T-cell (primary cell): ENCODE measurements around the gene VCL. TPM values are rescaled to one million over a fixed set of nuclear protein-coding genes. Genes with fewer than 3 reads are reported as not detected.

ENCODE experiments used
- ATAC-seq, 4 experiments: fragments of 200-7000 bp in 3 of 4; fragments of 150-1000 bp in 1 of 4; cut with Tn5 transposase; replicated peaks in 1 of 4; 1 replicate in 3 of 4; 2 replicates in 1 of 4; pipeline ENCODE4 v1.10.0; 2021; ENCODE audit warnings: moderate library complexity in 3 of 4, mild to moderate bottlenecking in 2 of 4, moderate number of reproducible peaks in 1 of 4
- CTCF ChIA-PET, 2 donors: fragments of 300-600 bp; sonication (Branson Sonifier 250); formaldehyde crosslinking; loops; one replicate each; lab custom pipeline; 2022; ENCODE audit warnings: antibody characterized with exemption in 2 of 2; lab: Charles Lee
- POLR2A ChIA-PET, 2 donors: fragments of 300-600 bp; sonication (Branson Sonifier 250); formaldehyde crosslinking; loops; one replicate each; lab custom pipeline; 2022; ENCODE audit warnings: antibody characterized with exemption in 2 of 2; lab: Charles Lee
- DNase-seq, 35 experiments: peaks; one replicate each; pipeline versions ENCODE4 v3.0.0 to v3.0.0-alpha.2; 2013 to 2023
- H3K27ac ChIP-seq: one replicate; pipeline ENCODE4 v1.5.1; 2013; ENCODE audit warnings: low read length
- H3K27me3 ChIP-seq, 2 experiments: replicated peaks in 1 of 2; 1 replicate in 1 of 2; 2 replicates in 1 of 2; pipeline versions ENCODE4 v1.6.1 to v1.7.0; 2013; ENCODE audit warnings: low read length in 1 of 2, mixed read lengths in 1 of 2; ENCODE audit not compliant: control insufficient read depth in 2 of 2, insufficient read depth in 2 of 2; ENCODE audit errors: extremely low read depth in 1 of 2
- H3K36me3 ChIP-seq, 2 donors: 1 replicate in 1 of 2; 2 replicates in 1 of 2; pipeline versions ENCODE4 v1.6.1 to v1.7.0; 2013; ENCODE audit warnings: low read length in 1 of 2; ENCODE audit not compliant: control insufficient read depth in 2 of 2, insufficient read depth in 1 of 2; ENCODE audit errors: extremely low read depth in 1 of 2
- H3K4me1 ChIP-seq, 2 experiments: 1 replicate in 1 of 2; 2 replicates in 1 of 2; pipeline versions ENCODE4 v1.6.1 to v1.7.0; 2013; ENCODE audit warnings: low read length in 2 of 2, mixed read lengths in 1 of 2; ENCODE audit not compliant: insufficient read depth in 2 of 2, control insufficient read depth in 1 of 2; ENCODE audit errors: extremely low read depth in 1 of 2
- H3K4me3 ChIP-seq, 2 donors: 1 replicate in 1 of 2; 2 replicates in 1 of 2; pipeline versions ENCODE4 v1.5.1 to v1.7.0; 2013; ENCODE audit warnings: mild to moderate bottlenecking in 2 of 2, low read length in 1 of 2, moderate library complexity in 1 of 2; ENCODE audit not compliant: control insufficient read depth in 1 of 2; ENCODE audit errors: extremely low read depth in 1 of 2
- H3K9me3 ChIP-seq: 2 replicates; pipeline ENCODE4 v1.7.0; 2013
- H3K27ac Mint-ChIP-seq, 2 donors: one replicate each; pipeline ENCODE4 v1.8.0; 2020 to 2021; ENCODE audit warnings: mild to moderate bottlenecking in 2 of 2, mixed read lengths in 2 of 2
- H3K27me3 Mint-ChIP-seq, 2 donors: one replicate each; pipeline ENCODE4 v1.8.0; 2021 to 2022; ENCODE audit warnings: mixed read lengths in 2 of 2
- H3K36me3 Mint-ChIP-seq: one replicate; pipeline ENCODE4 v1.8.0; 2021; ENCODE audit warnings: mixed read lengths
- H3K4me1 Mint-ChIP-seq, 3 donors: one replicate each; pipeline ENCODE4 v1.8.0; 2020 to 2022; ENCODE audit warnings: mixed read lengths in 3 of 3, mild to moderate bottlenecking in 1 of 3
- H3K4me3 Mint-ChIP-seq, 3 donors: one replicate each; pipeline ENCODE4 v1.8.0; 2020 to 2022; ENCODE audit warnings: mild to moderate bottlenecking in 3 of 3, mixed read lengths in 3 of 3, moderate library complexity in 3 of 3
- H3K9me3 Mint-ChIP-seq, 3 donors: one replicate each; pipeline ENCODE4 v1.8.0; 2020 to 2022; ENCODE audit warnings: mixed read lengths in 3 of 3
- WGBS: methylation state at CpG from one replicate; pipeline ENCODE4 v1.1.5; 2013; ENCODE audit warnings: missing lambda C conversion rate; ENCODE audit not compliant: insufficient coverage; 5-methylcytosine and 5-hydroxymethylcytosine counted together
- total RNA-seq, 35 experiments: library from RNA in 6 of 35; stranded (reverse) in 6 of 35; fragments of 120-200 nt in 1 of 35; gene quantifications; one replicate each; pipeline versions ENCODE4 v1.2.1 to v1.2.4 and lab custom pipeline; 2013 to 2026

Gene VCL
- total RNA-seq, 5 donors from 2014 or later (not counting 1 experiment from before 2014, with no cell fraction given), result 22.6 to 48.7 (median 27.0) TPM

DNA sequence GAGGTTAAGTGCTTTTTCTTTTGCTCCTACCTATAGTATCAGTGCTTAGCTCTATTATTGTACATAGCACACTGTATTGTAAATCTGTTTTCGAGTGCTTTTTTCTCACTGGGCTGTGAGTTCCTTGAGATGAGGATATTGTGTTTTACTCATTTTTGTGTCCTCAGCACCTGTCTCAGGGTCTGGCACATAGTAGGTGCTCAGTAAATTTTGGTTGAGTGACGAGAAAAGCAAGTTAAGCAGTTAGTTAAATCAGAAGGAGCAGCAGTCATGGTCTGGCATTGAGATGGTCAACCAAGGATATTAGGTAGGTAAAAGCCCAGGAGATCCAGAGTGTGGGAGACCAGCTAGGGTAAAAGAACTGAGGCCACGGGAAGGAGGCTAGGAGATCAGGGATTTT lies 101.5 kb downstream of the VCL start:
- H3K27ac Mint-ChIP-seq, result peak overlapping the region; percentile 44 to 50
- no peak overlapping the region for H3K27ac ChIP-seq
- CTCF ChIA-PET, result interaction anchor here in 1 of 2 donors (0.5 to 1.2 kb wide), 2 partner anchors 10 to 18 kb away, joined by 3 to 4 read pairs; no protein-coding TSS in a partner anchor

DNA sequence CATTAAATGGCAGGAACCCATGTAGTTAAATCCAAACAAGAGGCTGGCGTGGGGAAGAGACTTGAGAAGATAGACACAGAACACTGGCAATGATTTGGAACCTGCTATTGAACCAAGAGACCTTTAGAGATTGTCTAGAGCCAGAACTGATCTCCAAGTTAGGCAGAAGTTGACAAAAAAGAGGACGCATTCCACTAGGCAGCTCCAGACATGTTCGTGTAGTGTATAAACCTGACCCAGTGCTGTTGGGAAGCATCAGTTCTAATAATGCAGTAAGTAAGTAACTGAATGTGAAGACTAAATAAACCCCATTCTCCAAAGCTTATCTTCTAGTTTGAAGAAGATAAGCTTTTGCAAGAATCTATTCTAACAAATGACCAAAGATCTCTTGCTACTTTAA lies 101.9 kb downstream of the VCL start:
- no peaks in the 10 kb centered on the region for H3K9me3 ChIP-seq
- H3K27me3 ChIP-seq, result no peaks in the 10 kb centered on the region
- H3K27me3 Mint-ChIP-seq, result no peaks in the 10 kb centered on the region
- peaks cover 56% of the 10 kb centered on the region for H3K36me3 Mint-ChIP-seq
- no peaks in the 10 kb centered on the region for H3K4me1 ChIP-seq
- no peak for ATAC-seq
- peak overlapping the region in 1 of 2 donors; percentile 50 for H3K27ac Mint-ChIP-seq
- peaks cover 0 to 3% (median 0%) of the 10 kb centered on the region in 3 donors for H3K4me1 Mint-ChIP-seq
- H3K27ac ChIP-seq, result no peak overlapping the region
- peaks cover 6 to 67% of the 10 kb centered on the region in 2 donors for H3K36me3 ChIP-seq
- no CpG with 5 or more reads among the region's 3 CpGs for WGBS
- no peaks in the 10 kb centered on the region for H3K9me3 Mint-ChIP-seq
- no peak overlapping the region for H3K4me3 ChIP-seq
- no peak overlapping the region for H3K4me3 Mint-ChIP-seq
- ChIA-PET CTCF (interaction anchor here in 1 of 2 donors (1.2 kb wide), 1 partner anchor 19 kb away, joined by 4 read pairs; no protein-coding TSS in a partner anchor), POLR2A (interaction anchor here in 1 of 2 donors (0.6 kb wide), 1 partner anchor 562 kb away, joined by 3 read pairs; no protein-coding TSS in a partner anchor)
- DNase-seq, result no peak

More for the DNA sequence above, 101.5 kb downstream of the VCL start:
- H3K9me3 Mint-ChIP-seq, result no peaks in the 10 kb centered on the region
- H3K27me3 Mint-ChIP-seq, result no peaks in the 10 kb centered on the region
- WGBS, result 100% methylated on average over 3 of the region's 3 CpGs
- Histone ChIP-seq H3K9me3 (no peaks in the 10 kb centered on the region), H3K4me1 (no peaks in the 10 kb centered on the region), H3K36me3 (peaks cover 6 to 67% of the 10 kb centered on the region in 2 donors), H3K4me3 (no peak overlapping the region), H3K27me3 (no peaks in the 10 kb centered on the region)
- H3K4me1 Mint-ChIP-seq, result peaks cover 0 to 3% (median 0%) of the 10 kb centered on the region in 3 donors
- H3K4me3 Mint-ChIP-seq, result no peak overlapping the region
- DNase-seq (no peak), ATAC-seq (no peak)
- POLR2A ChIA-PET, result no interaction called here
- H3K36me3 Mint-ChIP-seq, result peaks cover 55% of the 10 kb centered on the region

DNA sequence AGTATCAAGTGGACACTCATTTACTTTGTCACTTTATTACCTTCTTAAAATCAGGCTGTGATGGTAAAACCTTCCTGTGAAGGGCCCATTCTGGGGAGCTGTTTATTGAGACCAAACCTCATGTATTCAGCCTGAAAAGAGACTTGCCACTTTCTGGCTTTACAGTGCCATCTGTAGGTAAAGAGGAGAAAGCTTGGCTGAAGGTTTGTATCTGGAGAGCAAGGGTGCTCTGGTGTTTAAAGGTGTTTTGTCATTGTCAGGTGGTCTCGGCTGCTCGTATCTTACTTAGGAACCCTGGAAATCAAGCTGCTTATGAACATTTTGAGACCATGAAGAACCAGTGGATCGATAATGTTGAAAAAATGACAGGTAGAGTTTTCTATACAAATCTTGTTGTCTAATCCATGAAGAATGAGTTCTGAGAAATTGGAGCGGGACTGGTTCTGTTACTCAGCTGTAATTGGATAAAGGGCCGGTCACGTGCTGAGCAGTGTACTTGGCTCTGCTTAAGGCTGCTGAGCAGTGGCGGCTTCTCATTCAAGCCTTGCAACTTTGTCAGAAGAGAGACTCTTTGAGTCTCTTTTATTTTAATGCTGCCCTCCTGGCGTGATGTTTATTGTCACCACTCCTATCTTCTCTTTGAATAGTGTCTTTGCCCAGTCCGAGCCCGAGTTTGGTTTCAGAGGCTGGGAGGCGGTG lies 105.8 kb downstream of the VCL start:
- H3K27me3 ChIP-seq, result no peaks in the 10 kb centered on the region
- ATAC-seq (no peak), DNase-seq (peak in 1 of 35 experiments; percentile 24)
- Mint-ChIP-seq H3K4me1 (peaks cover 0 to 3% (median 0%) of the 10 kb centered on the region in 3 donors), H3K4me3 (no peak overlapping the region), H3K27ac (no peak overlapping the region), H3K36me3 (peaks cover 52% of the 10 kb centered on the region), H3K9me3 (no peaks in the 10 kb centered on the region), H3K27me3 (no peaks in the 10 kb centered on the region)
- WGBS, result 93% methylated on average over 6 of the region's 11 CpGs
- H3K36me3 ChIP-seq, result peaks cover 0 to 70% of the 10 kb centered on the region in 2 donors
- no peaks in the 10 kb centered on the region for H3K4me1 ChIP-seq
- POLR2A ChIA-PET, result interaction anchor here (0.5 kb wide), 2 partner anchors 8 to 19 kb away, joined by 3 read pairs; no protein-coding TSS in a partner anchor
- H3K9me3 ChIP-seq, result no peaks in the 10 kb centered on the region
- no peak overlapping the region for H3K4me3 ChIP-seq
- CTCF ChIA-PET, result interaction anchor here in 1 of 2 donors (2.2 kb wide), 1 partner anchor 218 kb away, joined by 7 read pairs; no protein-coding TSS in a partner anchor
- H3K27ac ChIP-seq, result no peak overlapping the region

DNA sequence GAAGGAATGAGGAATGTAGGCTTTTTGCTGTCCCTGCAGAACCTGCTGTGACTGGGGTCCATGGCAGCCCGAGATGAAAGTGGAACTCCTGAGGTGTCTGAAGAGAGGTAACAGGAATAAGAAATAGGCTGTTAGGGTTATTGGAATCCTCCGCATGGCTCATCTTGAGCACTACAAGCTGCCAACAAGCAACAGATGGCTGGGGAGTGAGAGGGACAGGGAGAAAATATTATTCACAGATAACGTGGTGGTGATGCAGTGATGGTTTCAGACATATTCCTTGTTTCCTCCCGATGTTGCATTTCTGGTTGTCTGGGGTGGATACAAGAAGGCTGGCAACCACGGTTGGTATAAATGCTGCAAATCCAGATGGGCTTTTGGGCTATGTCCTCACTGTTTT lies 106.6 kb downstream of the VCL start:
- no peak for ATAC-seq
- Mint-ChIP-seq H3K27ac (no peak overlapping the region), H3K4me3 (no peak overlapping the region), H3K4me1 (no peaks in the 10 kb centered on the region), H3K27me3 (no peaks in the 10 kb centered on the region), H3K9me3 (no peaks in the 10 kb centered on the region), H3K36me3 (peaks cover 48% of the 10 kb centered on the region)
- no peaks in the 10 kb centered on the region for H3K9me3 ChIP-seq
- no peak for DNase-seq
- CTCF ChIA-PET, result interaction anchor here in 1 of 2 donors (2.2 kb wide), 1 partner anchor 218 kb away, joined by 7 read pairs; no protein-coding TSS in a partner anchor
- peaks cover 0 to 70% of the 10 kb centered on the region in 2 donors for H3K36me3 ChIP-seq
- no peaks in the 10 kb centered on the region for H3K4me1 ChIP-seq
- WGBS, result 91% methylated on average over 4 of the region's 5 CpGs
- H3K27ac ChIP-seq, result no peak overlapping the region
- no peaks in the 10 kb centered on the region for H3K27me3 ChIP-seq
- no peak overlapping the region for H3K4me3 ChIP-seq
- POLR2A ChIA-PET, result interaction anchor here in 1 of 2 donors (0.5 kb wide), 1 partner anchor 18 kb away, joined by 3 read pairs; no protein-coding TSS in a partner anchor

DNA sequence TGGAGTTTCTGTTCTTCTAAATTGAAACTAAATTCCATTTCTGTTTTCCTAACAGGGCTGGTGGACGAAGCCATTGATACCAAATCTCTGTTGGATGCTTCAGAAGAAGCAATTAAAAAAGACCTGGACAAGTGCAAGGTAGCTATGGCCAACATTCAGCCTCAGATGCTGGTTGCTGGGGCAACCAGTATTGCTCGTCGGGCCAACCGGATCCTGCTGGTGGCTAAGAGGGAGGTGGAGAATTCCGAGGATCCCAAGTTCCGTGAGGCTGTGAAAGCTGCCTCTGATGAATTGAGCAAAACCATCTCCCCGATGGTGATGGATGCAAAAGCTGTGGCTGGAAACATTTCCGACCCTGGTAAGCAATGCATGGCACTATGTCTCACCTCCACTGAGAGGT lies 107.1 kb downstream of the VCL start:
- no peak for ATAC-seq
- H3K27me3 Mint-ChIP-seq, result no peaks in the 10 kb centered on the region
- H3K36me3 Mint-ChIP-seq, result peaks cover 51% of the 10 kb centered on the region
- H3K4me3 Mint-ChIP-seq, result no peak overlapping the region
- peaks cover 0 to 70% of the 10 kb centered on the region in 2 donors for H3K36me3 ChIP-seq
- H3K27ac Mint-ChIP-seq, result peak overlapping the region in 1 of 2 donors; percentile 11
- H3K9me3 ChIP-seq, result no peaks in the 10 kb centered on the region
- no peaks in the 10 kb centered on the region for H3K4me1 ChIP-seq
- no peak for DNase-seq
- no peaks in the 10 kb centered on the region for H3K9me3 Mint-ChIP-seq
- no peaks in the 10 kb centered on the region for H3K27me3 ChIP-seq
- H3K4me1 Mint-ChIP-seq, result no peaks in the 10 kb centered on the region
- ChIA-PET POLR2A (no interaction called here), CTCF (interaction anchor here in 1 of 2 donors (2.2 kb wide), 1 partner anchor 219 kb away, joined by 7 read pairs; no protein-coding TSS in a partner anchor)
- H3K27ac ChIP-seq, result no peak overlapping the region
- no peak overlapping the region for H3K4me3 ChIP-seq
- WGBS, result 83% methylated on average over 2 of the region's 8 CpGs

DNA sequence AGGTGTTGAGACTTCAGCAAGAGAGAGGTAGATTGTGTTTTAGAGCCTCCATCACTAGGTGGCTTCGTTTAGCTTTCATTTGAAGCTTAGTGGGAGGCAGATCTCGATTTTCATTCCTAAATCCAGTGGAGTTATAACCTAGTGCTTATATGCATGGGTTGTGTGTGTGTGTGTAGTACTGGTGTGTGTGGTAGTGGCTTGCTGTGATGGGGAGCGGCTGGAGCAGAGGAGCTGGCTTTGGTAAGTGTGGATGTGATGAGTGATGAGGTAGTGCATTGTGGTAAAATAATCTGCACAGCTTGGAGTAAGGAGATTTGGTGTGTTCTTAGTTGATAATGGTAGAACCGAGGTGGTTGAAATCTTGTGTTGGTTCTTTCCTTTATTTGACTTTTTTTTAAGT lies 109.5 kb downstream of the VCL start:
- DNase-seq (no peak), ATAC-seq (no peak)
- H3K4me1 ChIP-seq, result no peaks in the 10 kb centered on the region
- POLR2A ChIA-PET, result no interaction called here
- Mint-ChIP-seq H3K4me1 (no peaks in the 10 kb centered on the region), H3K27ac (peak overlapping the region; percentile 10 to 62), H3K27me3 (no peaks in the 10 kb centered on the region), H3K36me3 (peaks cover 68% of the 10 kb centered on the region), H3K9me3 (no peaks in the 10 kb centered on the region), H3K4me3 (no peak overlapping the region)
- no peaks in the 10 kb centered on the region for H3K27me3 ChIP-seq
- CTCF ChIA-PET, result interaction anchor here in 1 of 2 donors (0.8 to 1.4 kb wide), 2 partner anchors 26 to 106 kb away, joined by 3 read pairs; no protein-coding TSS in a partner anchor
- no peak overlapping the region for H3K27ac ChIP-seq
- H3K9me3 ChIP-seq, result no peaks in the 10 kb centered on the region
- WGBS, result 100% methylated on average over 3 of the region's 4 CpGs
- H3K36me3 ChIP-seq, result peaks cover 9 to 81% of the 10 kb centered on the region in 2 donors
- no peak overlapping the region for H3K4me3 ChIP-seq
